ENCODE measurements around the gene TENM4. TPM values are rescaled to one million over a fixed set of nuclear protein-coding genes. Genes with fewer than 3 reads are reported as not detected.

TENM4 gene
- total RNA-seq, 1 donor from 2014 or later, result 5.1 TPM

GRCh38 chr11:78666675-78667160 lies 774.1 kb downstream of the TENM4 start:
- Mint-ChIP-seq H3K27me3 (ENCODE audit: insufficient read depth, low read depth) (peaks cover 6% of the 10 kb centered on the region), H3K4me1 (peaks cover 4% of the 10 kb centered on the region), H3K9me3 (no peaks in the 10 kb centered on the region), H3K4me3 (no peak overlapping the region), H3K27ac (no peak overlapping the region), H3K36me3 (peaks cover 68% of the 10 kb centered on the region)
- DNase-seq (ENCODE audit: low spot score), result no peak
- H3K27ac ChIP-seq, result no peak overlapping the region
- H3K27me3 ChIP-seq, result no peaks in the 10 kb centered on the region
- H3F3A ChIP-seq (ENCODE audit: low read depth), result no peaks in the 10 kb centered on the region
- H3K9me3 ChIP-seq (ENCODE audit: low read depth), result no peaks in the 10 kb centered on the region
- no peaks in the 10 kb centered on the region for H3K79me2 ChIP-seq (ENCODE audit: low read depth)
- H4K20me1 ChIP-seq (ENCODE audit: low read depth), result no peaks in the 10 kb centered on the region
- H3K9ac ChIP-seq, result no peak overlapping the region
- no peak for TF ChIP-seq EZH2phosphoT487 (IDR thresholded peaks at IDR 0.05)
- no peak for TF ChIP-seq EZH2 (IDR thresholded peaks at IDR 0.05)
- TF ChIP-seq, protein P1, sequence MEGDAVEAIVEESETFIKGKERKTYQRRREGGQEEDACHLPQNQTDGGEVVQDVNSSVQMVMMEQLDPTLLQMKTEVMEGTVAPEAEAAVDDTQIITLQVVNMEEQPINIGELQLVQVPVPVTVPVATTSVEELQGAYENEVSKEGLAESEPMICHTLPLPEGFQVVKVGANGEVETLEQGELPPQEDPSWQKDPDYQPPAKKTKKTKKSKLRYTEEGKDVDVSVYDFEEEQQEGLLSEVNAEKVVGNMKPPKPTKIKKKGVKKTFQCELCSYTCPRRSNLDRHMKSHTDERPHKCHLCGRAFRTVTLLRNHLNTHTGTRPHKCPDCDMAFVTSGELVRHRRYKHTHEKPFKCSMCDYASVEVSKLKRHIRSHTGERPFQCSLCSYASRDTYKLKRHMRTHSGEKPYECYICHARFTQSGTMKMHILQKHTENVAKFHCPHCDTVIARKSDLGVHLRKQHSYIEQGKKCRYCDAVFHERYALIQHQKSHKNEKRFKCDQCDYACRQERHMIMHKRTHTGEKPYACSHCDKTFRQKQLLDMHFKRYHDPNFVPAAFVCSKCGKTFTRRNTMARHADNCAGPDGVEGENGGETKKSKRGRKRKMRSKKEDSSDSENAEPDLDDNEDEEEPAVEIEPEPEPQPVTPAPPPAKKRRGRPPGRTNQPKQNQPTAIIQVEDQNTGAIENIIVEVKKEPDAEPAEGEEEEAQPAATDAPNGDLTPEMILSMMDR (IDR thresholded peaks at IDR 0.05), result no peak
- no peak overlapping the region for H3K4me2 ChIP-seq
- peaks cover 3% of the 10 kb centered on the region for H3K36me3 ChIP-seq
- H3K4me1 ChIP-seq, result peaks cover 3% of the 10 kb centered on the region
- no peak overlapping the region for H2AFZ ChIP-seq (replicated peaks)
- H3K4me3 ChIP-seq, result no peak overlapping the region

DNA sequence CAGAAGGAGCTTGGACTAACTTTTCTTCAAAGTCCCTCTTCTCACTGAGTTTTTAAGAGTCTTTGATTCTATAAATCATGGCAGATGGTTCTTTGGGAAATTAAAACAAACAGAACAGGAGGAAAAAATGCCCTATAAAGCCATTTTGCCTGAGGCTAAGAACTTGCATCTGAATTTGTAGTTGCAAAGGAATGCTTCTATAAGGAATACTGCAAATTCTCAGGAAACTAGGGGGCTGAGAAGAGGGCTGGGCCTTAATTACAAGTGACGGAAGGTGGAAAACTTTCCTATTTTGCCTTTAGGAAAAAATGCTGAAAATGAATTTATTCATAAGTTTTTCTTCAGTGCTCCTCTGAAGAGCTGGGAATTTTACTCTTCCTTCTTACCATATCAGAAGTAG lies 776.2 kb downstream of the TENM4 start:
- Histone ChIP-seq H3K4me2 (no peak overlapping the region), H3K4me3 (no peak overlapping the region), H3K79me2 (ENCODE audit: low read depth) (no peaks in the 10 kb centered on the region), H2AFZ (replicated peaks) (no peak overlapping the region), H3F3A (ENCODE audit: low read depth) (no peaks in the 10 kb centered on the region), H4K20me1 (ENCODE audit: low read depth) (no peaks in the 10 kb centered on the region), H3K9ac (no peak overlapping the region), H3K9me3 (ENCODE audit: low read depth) (no peaks in the 10 kb centered on the region), H3K27me3 (no peaks in the 10 kb centered on the region), H3K4me1 (peaks cover 3% of the 10 kb centered on the region), H3K36me3 (peaks cover 3% of the 10 kb centered on the region), H3K27ac (no peak overlapping the region)
- no peak for DNase-seq (ENCODE audit: low spot score)
- no peak overlapping the region for H3K4me3 Mint-ChIP-seq
- peaks cover 65% of the 10 kb centered on the region for H3K36me3 Mint-ChIP-seq
- peaks cover 6% of the 10 kb centered on the region for H3K27me3 Mint-ChIP-seq (ENCODE audit: insufficient read depth, low read depth)
- no peaks in the 10 kb centered on the region for H3K9me3 Mint-ChIP-seq
- TF ChIP-seq, protein P1 (IDR thresholded peaks at IDR 0.05), result no peak
- TF ChIP-seq EZH2 (IDR thresholded peaks at IDR 0.05) (no peak), EZH2phosphoT487 (IDR thresholded peaks at IDR 0.05) (no peak)
- no peak overlapping the region for H3K27ac Mint-ChIP-seq
- H3K4me1 Mint-ChIP-seq, result peaks cover 7% of the 10 kb centered on the region

GRCh38 chr11:78662811-78663210 lies 778.0 kb downstream of the TENM4 start:
- Histone ChIP-seq H3K9ac (no peak overlapping the region), H3K36me3 (peaks cover 3% of the 10 kb centered on the region), H3K9me3 (ENCODE audit: low read depth) (no peaks in the 10 kb centered on the region), H3K4me3 (no peak overlapping the region), H3K27me3 (no peaks in the 10 kb centered on the region), H3K4me1 (peaks cover 3% of the 10 kb centered on the region), H2AFZ (replicated peaks) (no peak overlapping the region), H3K27ac (no peak overlapping the region), H3K4me2 (no peak overlapping the region), H4K20me1 (ENCODE audit: low read depth) (no peaks in the 10 kb centered on the region), H3K79me2 (ENCODE audit: low read depth) (no peaks in the 10 kb centered on the region), H3F3A (ENCODE audit: low read depth) (no peaks in the 10 kb centered on the region)
- Mint-ChIP-seq H3K27ac (no peak overlapping the region), H3K27me3 (ENCODE audit: insufficient read depth, low read depth) (peaks cover 2% of the 10 kb centered on the region), H3K9me3 (no peaks in the 10 kb centered on the region), H3K4me3 (no peak overlapping the region), H3K36me3 (peaks cover 66% of the 10 kb centered on the region), H3K4me1 (peaks cover 7% of the 10 kb centered on the region)
- TF ChIP-seq, protein P1 (IDR thresholded peaks at IDR 0.05), result no peak
- DNase-seq (ENCODE audit: low spot score), result no peak

Data from neural progenitor cell (in vitro differentiated cells).